ENCODE data around the gene FBXL13.
A peak's percentile ranks its signal among the peaks of the same experiment; 100 is the strongest.

The FBXL13 gene

DNA sequence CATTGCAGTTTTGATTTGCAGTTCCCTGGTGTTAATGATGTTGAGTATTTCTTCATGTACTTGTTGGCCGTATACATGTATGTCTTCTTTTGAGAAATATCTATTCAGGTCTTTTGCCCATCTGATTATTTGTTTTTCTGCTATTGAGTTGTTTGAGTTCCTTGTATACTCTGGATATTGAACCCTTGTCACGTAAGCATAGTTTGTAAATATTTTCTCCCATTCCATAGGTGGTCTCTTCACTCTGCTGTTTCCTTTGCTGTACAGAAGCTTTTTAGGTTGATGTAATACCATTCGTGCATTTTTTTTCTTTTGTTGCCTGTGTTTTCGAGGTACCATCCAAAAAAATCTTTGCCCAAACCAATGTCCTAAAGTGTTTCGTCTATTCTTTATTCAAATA is 205.4 kb downstream of the FBXL13 start:
- Histone ChIP-seq H3K4me3 (ENCODE audit: low read depth, low read length) (no peak overlapping the region), H3K27me3 (replicated peaks) (no peaks in the 10 kb centered on the region), H3K36me3 (replicated peaks) (no peaks in the 10 kb centered on the region), H3K27ac (no peak overlapping the region)
- in situ Hi-C loops (cut with HindIII; ENCODE audit: low pct_ligation_motif_present, low sequenced_read_pairs) = no loop called here
- TF ChIP-seq, protein P1, sequence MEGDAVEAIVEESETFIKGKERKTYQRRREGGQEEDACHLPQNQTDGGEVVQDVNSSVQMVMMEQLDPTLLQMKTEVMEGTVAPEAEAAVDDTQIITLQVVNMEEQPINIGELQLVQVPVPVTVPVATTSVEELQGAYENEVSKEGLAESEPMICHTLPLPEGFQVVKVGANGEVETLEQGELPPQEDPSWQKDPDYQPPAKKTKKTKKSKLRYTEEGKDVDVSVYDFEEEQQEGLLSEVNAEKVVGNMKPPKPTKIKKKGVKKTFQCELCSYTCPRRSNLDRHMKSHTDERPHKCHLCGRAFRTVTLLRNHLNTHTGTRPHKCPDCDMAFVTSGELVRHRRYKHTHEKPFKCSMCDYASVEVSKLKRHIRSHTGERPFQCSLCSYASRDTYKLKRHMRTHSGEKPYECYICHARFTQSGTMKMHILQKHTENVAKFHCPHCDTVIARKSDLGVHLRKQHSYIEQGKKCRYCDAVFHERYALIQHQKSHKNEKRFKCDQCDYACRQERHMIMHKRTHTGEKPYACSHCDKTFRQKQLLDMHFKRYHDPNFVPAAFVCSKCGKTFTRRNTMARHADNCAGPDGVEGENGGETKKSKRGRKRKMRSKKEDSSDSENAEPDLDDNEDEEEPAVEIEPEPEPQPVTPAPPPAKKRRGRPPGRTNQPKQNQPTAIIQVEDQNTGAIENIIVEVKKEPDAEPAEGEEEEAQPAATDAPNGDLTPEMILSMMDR (IDR thresholded peaks at IDR 0.05; ENCODE audit: low read depth, low read length, missing control alignments) = no peak
- DNase-seq = no peak

DNA sequence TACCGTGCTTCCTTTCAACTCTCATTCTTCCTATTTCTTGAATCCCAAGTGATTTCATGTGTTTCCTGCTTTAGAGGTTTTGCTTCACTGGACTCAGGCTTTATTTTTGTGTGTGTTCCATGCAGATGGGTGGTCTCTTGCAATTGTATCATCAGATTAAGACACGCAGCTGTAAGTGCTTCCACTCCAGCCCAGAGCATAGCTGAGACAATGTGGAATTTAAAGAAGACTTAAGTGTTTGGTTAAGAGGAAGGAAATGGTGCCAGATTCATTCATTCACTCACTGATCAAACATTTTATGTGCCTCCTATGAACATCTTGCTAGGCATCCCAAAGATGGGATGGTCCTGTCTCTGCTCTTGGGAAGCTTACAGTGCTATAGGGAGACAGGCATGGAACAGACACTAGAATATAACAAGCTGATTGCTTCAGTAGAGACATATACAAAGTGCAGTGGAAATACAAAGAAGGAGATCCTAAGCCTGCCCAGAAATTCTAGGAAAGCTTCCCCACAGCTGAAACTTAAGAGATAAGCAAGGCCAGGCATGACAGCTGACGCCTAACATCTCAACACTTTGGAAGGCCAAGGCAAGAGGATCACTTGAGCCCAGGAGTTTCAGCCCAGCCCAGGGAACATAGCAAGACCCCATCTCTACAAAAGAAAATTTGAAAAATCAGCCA is 207.9 kb downstream of the FBXL13 start:
- H3K36me3 ChIP-seq (replicated peaks) = no peaks in the 10 kb centered on the region
- TF ChIP-seq, protein P1 (IDR thresholded peaks at IDR 0.05; ENCODE audit: low read depth, low read length, missing control alignments) = no peak
- H3K27ac ChIP-seq = no peak overlapping the region
- DNase-seq = no peak
- in situ Hi-C loops (cut with HindIII; ENCODE audit: low pct_ligation_motif_present, low sequenced_read_pairs) = no loop called here
- no peak overlapping the region for H3K4me3 ChIP-seq (ENCODE audit: low read depth, low read length)
- H3K27me3 ChIP-seq (replicated peaks) = no peaks in the 10 kb centered on the region

DNA sequence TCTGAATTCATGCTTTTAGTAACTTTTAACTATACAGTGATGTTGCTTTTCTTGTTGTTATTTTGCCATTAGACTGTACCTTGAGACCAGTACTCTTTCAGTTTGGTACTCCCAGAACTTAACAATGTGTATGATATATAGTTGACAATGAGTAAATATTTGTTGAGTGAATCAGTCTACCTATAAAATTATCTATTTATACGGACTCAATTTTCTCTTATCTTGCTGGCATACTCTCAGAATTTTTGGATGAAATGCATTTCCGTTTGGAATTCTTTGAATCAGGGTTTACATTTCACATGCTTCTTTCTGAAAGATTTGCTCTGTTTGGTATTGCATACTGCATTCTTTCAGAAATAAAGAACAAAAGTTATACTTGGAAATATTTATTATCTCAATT is 209.6 kb downstream of the FBXL13 start:
- H3K4me3 ChIP-seq (ENCODE audit: low read depth, low read length) = no peak overlapping the region
- H3K36me3 ChIP-seq (replicated peaks) = no peaks in the 10 kb centered on the region
- H3K27ac ChIP-seq = no peak overlapping the region
- no peak for DNase-seq
- in situ Hi-C loops (cut with HindIII; ENCODE audit: low pct_ligation_motif_present, low sequenced_read_pairs) = no loop called here
- no peaks in the 10 kb centered on the region for H3K27me3 ChIP-seq (replicated peaks)
- TF ChIP-seq, protein P1 (IDR thresholded peaks at IDR 0.05; ENCODE audit: low read depth, low read length, missing control alignments) = no peak

DNA sequence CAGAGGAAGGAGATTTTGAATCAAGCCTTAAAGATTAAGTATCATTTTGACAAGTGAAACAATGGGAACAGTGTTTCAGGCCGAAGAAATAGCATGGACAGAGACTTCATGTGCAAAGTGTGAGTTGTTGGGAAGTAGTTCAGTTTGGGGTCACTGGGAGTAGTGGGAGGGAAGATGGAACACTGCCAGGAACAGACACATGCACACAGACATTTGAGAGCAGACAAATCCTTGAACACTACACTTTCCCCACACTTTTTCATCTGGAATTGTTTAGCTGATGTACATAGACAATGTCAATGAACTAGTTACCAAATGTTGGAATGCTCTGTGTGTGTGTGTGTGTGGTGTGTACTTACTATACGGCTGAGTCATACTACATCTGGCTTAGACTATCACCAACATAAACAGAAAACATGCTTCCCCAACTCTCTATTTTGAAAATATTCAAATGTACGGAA is 214.2 kb downstream of the FBXL13 start:
- no peaks in the 10 kb centered on the region for H3K27me3 ChIP-seq (replicated peaks)
- peak; percentile 86 for DNase-seq
- TF ChIP-seq, protein P1 (IDR thresholded peaks at IDR 0.05; ENCODE audit: low read depth, low read length, missing control alignments) = no peak
- H3K36me3 ChIP-seq (replicated peaks) = no peaks in the 10 kb centered on the region
- H3K4me3 ChIP-seq (ENCODE audit: low read depth, low read length) = no peak overlapping the region
- H3K27ac ChIP-seq = peak overlapping the region; percentile 20
- in situ Hi-C loops (cut with HindIII; ENCODE audit: low pct_ligation_motif_present, low sequenced_read_pairs) = no loop called here

DNA sequence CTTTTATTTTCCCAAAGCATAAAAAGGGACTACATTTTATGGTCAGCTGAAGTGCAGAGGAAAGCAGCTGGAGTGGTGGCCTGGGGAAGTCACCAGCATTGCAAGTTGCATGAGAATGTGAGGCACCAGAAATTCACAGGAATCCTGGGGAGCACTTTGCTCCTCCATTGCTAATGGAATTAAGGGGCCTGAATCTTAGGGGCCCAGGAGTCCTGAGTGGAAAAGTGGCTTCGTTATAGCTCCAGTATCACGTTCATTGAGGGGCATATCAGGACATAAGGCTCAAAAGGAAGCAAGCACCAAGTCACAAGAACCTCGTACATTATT is 214.8 kb downstream of the FBXL13 start:
- no peak for DNase-seq
- no peaks in the 10 kb centered on the region for H3K27me3 ChIP-seq (replicated peaks)
- H3K27ac ChIP-seq = no peak overlapping the region
- H3K36me3 ChIP-seq (replicated peaks) = no peaks in the 10 kb centered on the region
- in situ Hi-C loops (cut with HindIII; ENCODE audit: low pct_ligation_motif_present, low sequenced_read_pairs) = no loop called here
- no peak overlapping the region for H3K4me3 ChIP-seq (ENCODE audit: low read depth, low read length)
- TF ChIP-seq, protein P1 (IDR thresholded peaks at IDR 0.05; ENCODE audit: low read depth, low read length, missing control alignments) = no peak

Data from brain microvascular endothelial cell (primary cell).